H1 (cell line): ENCODE measurements around the gene MAP10. TPM values are rescaled to one million over a fixed set of nuclear protein-coding genes. Genes with fewer than 3 reads are reported as not detected.

ENCODE experiments used
- CTCF ChIA-PET: fragments of 300-600 bp; sonication (Branson Sonifier 250); formaldehyde crosslinking; loops from one replicate; lab custom pipeline; 2021; ENCODE audit not compliant: partially characterized antibody; lab: Charles Lee
- POLR2A ChIA-PET: fragments of 300-600 bp; sonication (Branson Sonifier 250); formaldehyde crosslinking; loops from one replicate; lab custom pipeline; 2021; ENCODE audit warnings: inconsistent platforms; ENCODE audit not compliant: partially characterized antibody; lab: Charles Lee
- DNase-seq, 2 experiments: peaks; one replicate each; pipeline versions ENCODE4 v3.0.0 to v3.0.0-alpha.2; 2010 to 2022; ENCODE audit warnings: low spot score in 2 of 2, low read depth in 1 of 2, mixed read lengths in 1 of 2
- FAIRE-seq: peaks from 2 replicates; lab custom pipeline; 2011; peaks lifted over from hg19 to GRCh38; lab: Jason Lieb, UNC
- H2AFZ ChIP-seq: 2 replicates; pipeline ENCODE4 v1.8.1; 2012; ENCODE audit warnings: low read length, inconsistent platforms
- H2AK5ac ChIP-seq: 2 replicates; pipeline ENCODE4 v1.6.1; 2013; ENCODE audit warnings: low read depth, low read length
- H2BK120ac ChIP-seq: replicated peaks from 2 replicates; pipeline ENCODE3; 2013; ENCODE audit warnings: low read depth, low read length, inconsistent platforms
- H2BK12ac ChIP-seq: 2 replicates; pipeline ENCODE4 v1.6.1; 2013; ENCODE audit warnings: low read depth, low read length
- H2BK15ac ChIP-seq: 2 replicates; pipeline ENCODE4 v1.6.1; 2013; ENCODE audit warnings: low read length
- H2BK20ac ChIP-seq: 2 replicates; pipeline ENCODE4 v1.6.1; 2013; ENCODE audit warnings: low read length
- H2BK5ac ChIP-seq: 2 replicates; pipeline ENCODE4 v1.6.1; 2013; ENCODE audit warnings: low read depth, low read length
- H3K14ac ChIP-seq: 2 replicates; pipeline ENCODE4 v1.6.1; 2013; ENCODE audit warnings: inconsistent platforms; ENCODE audit not compliant: insufficient read length
- H3K18ac ChIP-seq: 2 replicates; pipeline ENCODE4 v1.6.1; 2013; ENCODE audit warnings: low read length; ENCODE audit errors: extremely low read depth
- H3K23ac ChIP-seq: 2 replicates; pipeline ENCODE4 v1.6.1; 2013; ENCODE audit warnings: inconsistent platforms; ENCODE audit not compliant: insufficient read length
- H3K23me2 ChIP-seq: 2 replicates; pipeline ENCODE4 v1.6.1; 2013; ENCODE audit warnings: low read depth, low read length
- H3K27ac ChIP-seq: 2 replicates; pipeline ENCODE4 v1.6.1; 2011; ENCODE audit warnings: low read depth, low read length, inconsistent platforms
- H3K27me3 ChIP-seq, 4 experiments: replicated peaks in 1 of 4; 1 replicate in 1 of 4; 2 replicates in 3 of 4; pipeline versions ENCODE4 v1.6.1 to v1.8.1; 2011 to 2013; ENCODE audit warnings: low read length in 3 of 4, mild to moderate bottlenecking in 3 of 4, inconsistent platforms in 2 of 4, mixed read lengths in 2 of 4, moderate library complexity in 1 of 4; ENCODE audit not compliant: control insufficient read depth in 3 of 4, insufficient read depth in 3 of 4; ENCODE audit errors: extremely low read depth in 1 of 4
- H3K36me3 ChIP-seq, 4 experiments: 2 replicates each; pipeline versions ENCODE4 v1.6.1 to v1.8.1; 2011 to 2013; ENCODE audit warnings: mild to moderate bottlenecking in 4 of 4, low read length in 3 of 4, moderate library complexity in 2 of 4, control low read depth in 1 of 4, inconsistent platforms in 1 of 4; ENCODE audit not compliant: insufficient read depth in 4 of 4, control insufficient read depth in 2 of 4
- H3K4ac ChIP-seq: replicated peaks from 2 replicates; pipeline ENCODE3; 2013; ENCODE audit warnings: low read length, low read depth, mixed read lengths, inconsistent platforms; ENCODE audit not compliant: insufficient read length
- H3K4me1 ChIP-seq, 4 experiments: replicated peaks in 1 of 4; 1 replicate in 1 of 4; 2 replicates in 3 of 4; pipeline versions ENCODE4 v1.6.1 to v1.8.1; 2011 to 2013; ENCODE audit warnings: low read length in 3 of 4, inconsistent platforms in 2 of 4, mixed read lengths in 1 of 4; ENCODE audit not compliant: insufficient read depth in 4 of 4, control insufficient read depth in 3 of 4
- H3K4me2 ChIP-seq, 2 experiments: 2 replicates each; pipeline versions ENCODE4 v1.6.1 to v1.8.1; 2011 to 2013; ENCODE audit warnings: low read depth in 2 of 2, low read length in 2 of 2, control low read depth in 1 of 2, inconsistent platforms in 1 of 2, mild to moderate bottlenecking in 1 of 2; ENCODE audit not compliant: insufficient read depth in 1 of 2
- H3K4me3 ChIP-seq, 4 experiments: fragments of 200-600, 300-600 bp in 1 of 4; sonication (generic), shearing (Covaris generic), sonication (Bioruptor Twin) in 1 of 4; 2 replicates each; pipeline versions ENCODE4 v1.5.1 to v1.8.1; 2011 to 2016; ENCODE audit warnings: low read length in 4 of 4, low read depth in 3 of 4, control low read depth in 2 of 4, inconsistent platforms in 2 of 4, mild to moderate bottlenecking in 2 of 4, mixed read lengths in 1 of 4, moderate library complexity in 1 of 4; ENCODE audit not compliant: insufficient read depth in 2 of 4; ENCODE audit errors: extremely low read depth in 1 of 4
- H3K56ac ChIP-seq: replicated peaks from 2 replicates; pipeline ENCODE3; 2013; ENCODE audit warnings: low read depth, mild to moderate bottlenecking, mixed read lengths, low read length, inconsistent platforms; ENCODE audit not compliant: insufficient read length
- H3K79me1 ChIP-seq: 2 replicates; pipeline ENCODE4 v1.6.1; 2013; ENCODE audit warnings: low read depth, low read length, control low read depth
- H3K79me2 ChIP-seq, 2 experiments: 2 replicates each; pipeline versions ENCODE4 v1.6.1 to v1.8.1; 2012 to 2013; ENCODE audit warnings: low read length in 2 of 2, mild to moderate bottlenecking in 2 of 2, inconsistent platforms in 1 of 2; ENCODE audit not compliant: insufficient read depth in 2 of 2, control insufficient read depth in 1 of 2
- H3K9ac ChIP-seq, 4 experiments: replicated peaks in 1 of 4; 1 replicate in 1 of 4; 2 replicates in 3 of 4; pipeline versions ENCODE4 v1.6.1 to v1.8.1; 2011 to 2013; ENCODE audit warnings: low read depth in 3 of 4, low read length in 3 of 4, control low read depth in 2 of 4, mild to moderate bottlenecking in 2 of 4, moderate library complexity in 2 of 4, inconsistent platforms in 1 of 4; ENCODE audit errors: extremely low read depth in 1 of 4
- H3K9me3 ChIP-seq, 2 experiments: 2 replicates each; pipeline versions ENCODE4 v1.6.1 to v1.8.1; 2012 to 2013; ENCODE audit warnings: mild to moderate bottlenecking in 2 of 2, moderate library complexity in 2 of 2, control low read depth in 1 of 2, inconsistent platforms in 1 of 2, low read depth in 1 of 2, low read length in 1 of 2, mixed read lengths in 1 of 2; ENCODE audit not compliant: insufficient read depth in 2 of 2
- H4K20me1 ChIP-seq, 2 experiments: replicated peaks in 1 of 2; 2 replicates each; pipeline versions ENCODE3 to v1.8.1; 2011 to 2013; ENCODE audit warnings: inconsistent platforms in 2 of 2, low read length in 2 of 2, mild to moderate bottlenecking in 1 of 2; ENCODE audit not compliant: insufficient read depth in 2 of 2, control insufficient read depth in 1 of 2
- H4K5ac ChIP-seq: 2 replicates; pipeline ENCODE4 v1.6.1; 2013; ENCODE audit warnings: low read length, low read depth, mixed read lengths, inconsistent platforms; ENCODE audit not compliant: insufficient read length
- H4K8ac ChIP-seq: 2 replicates; pipeline ENCODE4 v1.8.0; 2013; ENCODE audit warnings: mild to moderate bottlenecking, moderate library complexity, low read length, inconsistent platforms; ENCODE audit not compliant: insufficient read depth; ENCODE audit errors: extremely low read depth
- H4K91ac ChIP-seq: replicated peaks from 2 replicates; pipeline ENCODE3; 2013; ENCODE audit warnings: low read length, mixed read lengths, inconsistent platforms; ENCODE audit not compliant: insufficient read length
- BACH1 ChIP-seq: IDR thresholded peaks from 2 replicates; pipeline ENCODE4 v1.6.1; 2012; ENCODE audit warnings: low read length, improper control_type of control experiment
- KDM5A ChIP-seq: fragments of 200-600 bp; IDR thresholded peaks from 2 replicates; pipeline ENCODE4 v1.7.1; 2012; ENCODE audit warnings: mild to moderate bottlenecking, low read length, inconsistent platforms, mixed read lengths
- MAFK ChIP-seq: IDR thresholded peaks from 2 replicates; pipeline ENCODE4 v1.6.1; 2012; ENCODE audit warnings: low read depth, mild to moderate bottlenecking, improper control_type of control experiment, low read length
- POU5F1 ChIP-seq: IDR thresholded peaks from 2 replicates; pipeline ENCODE4 v1.6.1; 2011; ENCODE audit warnings: low read depth, mild to moderate bottlenecking, low read length, moderate library complexity
- RFX5 ChIP-seq: IDR thresholded peaks from 2 replicates; pipeline ENCODE4 v1.6.1; 2011; ENCODE audit warnings: low read depth, low read length, improper control_type of control experiment, borderline replicate concordance
- SAP30 ChIP-seq: fragments of 300-600 bp; sonication (generic); IDR thresholded peaks from 2 replicates; pipeline ENCODE4 v1.7.1; 2012; ENCODE audit warnings: low read length, moderate library complexity, mild to moderate bottlenecking, inconsistent platforms; ENCODE audit not compliant: insufficient read depth, insufficient replicate concordance
- WGBS, 2 experiments: shearing (Covaris generic) in 1 of 2; methylation state at CpG; one replicate each; pipeline versions ENCODE4 v1.1.6 to v1.1.7; 2013 to 2015; ENCODE audit warnings: low lambda C conversion rate in 2 of 2, mixed read lengths in 2 of 2, inconsistent platforms in 1 of 2, low coverage in 1 of 2, missing lambda C conversion rate in 1 of 2; ENCODE audit not compliant: insufficient replicate concordance in 2 of 2, insufficient coverage in 1 of 2, insufficient read length in 1 of 2; ENCODE audit errors: extremely low coverage in 1 of 2, missing lambda C conversion rate in 1 of 2; 5-methylcytosine and 5-hydroxymethylcytosine counted together
- polyA plus RNA-seq, 7 experiments: library from polyadenylated mRNA; depleted of rRNA in 3 of 7; stranded (reverse) in 5 of 7; unstranded in 2 of 7; fragments of >200 nt in 5 of 7; fragments of 200-250 nt in 2 of 7; gene quantifications; 1 replicate in 5 of 7; 2 replicates in 1 of 7; 4 replicates in 1 of 7; pipeline versions ENCODE4 v1.2.1 to v1.2.3, GENCODE V29; 2011 to 2013; ENCODE audit warnings: missing spikeins in 2 of 7, mixed read lengths in 2 of 7
- total RNA-seq: library from RNA; stranded (reverse); fragmentation: NEBNext Ultra II Directional; extraction: Animal tissue kit (Norgen Biotek cat#: 25700); gene quantifications from 2 replicates; pipeline ENCODE4 v1.2.1, GENCODE V29; 2021

MAP10 gene
- total and polyA plus RNA-seq, 2 of the 8 experiments (the other 6 are each of a cell fraction or from before 2014, with no cell fraction given), result 1.5 to 3.5 TPM

- Histone ChIP-seq H4K20me1 (no peaks in the 10 kb centered on the region), H3K9ac (no peak overlapping the region), H4K91ac (no peak overlapping the region), H2BK20ac (no peak overlapping the region), H3K23me2 (no peaks in the 10 kb centered on the region; the same call in 1 of the 2 replicates), H2BK120ac (no peak overlapping the region), H3K23ac (no peak overlapping the region), H4K5ac (no peak overlapping the region), H3K4ac (no peak overlapping the region), H4K8ac (no peak overlapping the region), H3K14ac (no peak overlapping the region), H3K79me1 (no peaks in the 10 kb centered on the region), H2AK5ac (no peak overlapping the region), H3K18ac (no peak overlapping the region), H2BK12ac (no peak overlapping the region), H3K36me3 (no peaks in the 10 kb centered on the region), H3K4me2 (no peak overlapping the region), H3K27me3 (no peaks in the 10 kb centered on the region), H3K4me3 (no peak overlapping the region), H3K4me1 (peaks cover 0 to 2% (median 0%) of the 10 kb centered on the region in 4 experiments; a peak in 3 of 7 replicates), H3K27ac (no peak overlapping the region), H3K79me2 (no peaks in the 10 kb centered on the region), H3K9me3 (no peaks in the 10 kb centered on the region), H3K56ac (no peak overlapping the region), H2BK15ac (no peak overlapping the region), H2BK5ac (no peak overlapping the region), H2AFZ (no peak overlapping the region)
- DNase-seq (no peak), FAIRE-seq (no peak)
- ChIA-PET POLR2A (no interaction called here), CTCF (interaction anchor here (0.6 to 1.2 kb wide), 2 partner anchors 8 to 84 kb away, joined by 3 to 5 read pairs; no protein-coding TSS in a partner anchor)
- WGBS, 2 experiments, result 83% methylated on average over 2 of the region's 2 CpGs; no CpG with 5 or more reads in 1 of the 2 experiments
- TF ChIP-seq SAP30 (no peak), RFX5 (no peak), KDM5A (no peak), MAFK (peak; percentile 72; the same call in 1 of the 2 replicates), POU5F1 (no peak), BACH1 (peak; percentile 68; the same call in 1 of the 2 replicates)
Observed at GRCh38 chr1:232810856-232811255, 5.6 kb downstream of the MAP10 start.
